Nephron (organoid): Measurements from ENCODE around the gene IGF1R.
A peak's percentile ranks its signal among the peaks of the same experiment; 100 is the strongest.

Experiments
- H3K27ac Mint-ChIP-seq, 3 experiments: 2 replicates each; pipeline ENCODE4 v1.8.0; 2020; ENCODE audit warnings: mixed read lengths in 3 of 3, mild to moderate bottlenecking in 2 of 3, moderate library complexity in 1 of 3
- H3K27me3 Mint-ChIP-seq: 2 replicates; pipeline ENCODE4 v1.8.0; 2021; ENCODE audit warnings: low read depth, mild to moderate bottlenecking, moderate library complexity, mixed read lengths
- H3K36me3 Mint-ChIP-seq: 2 replicates; pipeline ENCODE4 v1.8.0; 2020; ENCODE audit warnings: low read depth, mixed read lengths
- H3K4me1 Mint-ChIP-seq: 2 replicates; pipeline ENCODE4 v1.8.0; 2020; ENCODE audit warnings: mixed read lengths
- H3K4me3 Mint-ChIP-seq, 3 experiments: 2 replicates each; pipeline ENCODE4 v1.8.0; 2020; ENCODE audit warnings: mild to moderate bottlenecking in 3 of 3, mixed read lengths in 3 of 3, moderate library complexity in 2 of 3
- H3K9me3 Mint-ChIP-seq: 2 replicates; pipeline ENCODE4 v1.8.0; 2020; ENCODE audit warnings: mixed read lengths
- TF ChIP-seq, protein P1 (sequence below), 3 experiments: fragments of 200-600 bp; sonication (generic); IDR thresholded peaks; one replicate each; pipeline ENCODE4 v1.5.0; 2021; ENCODE audit warnings: antibody characterized with exemption in 3 of 3; ENCODE audit not compliant: unreplicated experiment in 3 of 3

Gene IGF1R

DNA sequence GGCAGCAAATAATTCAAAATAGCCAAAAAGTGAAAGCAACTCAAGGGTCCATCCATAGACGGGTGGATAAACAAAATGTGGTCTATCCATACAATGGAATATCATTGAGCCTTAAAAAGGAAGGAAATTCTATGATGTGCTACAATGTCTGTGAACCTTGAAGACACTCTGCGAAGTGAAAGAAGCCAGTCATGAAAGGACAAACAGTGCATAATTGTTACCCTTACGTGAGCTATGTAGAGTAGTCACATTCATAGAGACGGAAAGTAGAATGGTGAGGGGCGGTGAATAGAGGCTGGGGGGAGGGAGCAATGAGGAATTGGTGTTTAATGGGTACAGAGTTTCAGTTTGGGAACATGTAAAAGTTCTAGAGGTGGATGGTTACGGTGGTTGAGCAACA, 18.1 kb downstream of the IGF1R start:
- no peaks in the 10 kb centered on the region for H3K36me3 Mint-ChIP-seq
- H3K27ac Mint-ChIP-seq = peak overlapping the region in 2 of 3 experiments; percentile 13 to 23
- H3K9me3 Mint-ChIP-seq = no peaks in the 10 kb centered on the region
- TF ChIP-seq, protein P1, sequence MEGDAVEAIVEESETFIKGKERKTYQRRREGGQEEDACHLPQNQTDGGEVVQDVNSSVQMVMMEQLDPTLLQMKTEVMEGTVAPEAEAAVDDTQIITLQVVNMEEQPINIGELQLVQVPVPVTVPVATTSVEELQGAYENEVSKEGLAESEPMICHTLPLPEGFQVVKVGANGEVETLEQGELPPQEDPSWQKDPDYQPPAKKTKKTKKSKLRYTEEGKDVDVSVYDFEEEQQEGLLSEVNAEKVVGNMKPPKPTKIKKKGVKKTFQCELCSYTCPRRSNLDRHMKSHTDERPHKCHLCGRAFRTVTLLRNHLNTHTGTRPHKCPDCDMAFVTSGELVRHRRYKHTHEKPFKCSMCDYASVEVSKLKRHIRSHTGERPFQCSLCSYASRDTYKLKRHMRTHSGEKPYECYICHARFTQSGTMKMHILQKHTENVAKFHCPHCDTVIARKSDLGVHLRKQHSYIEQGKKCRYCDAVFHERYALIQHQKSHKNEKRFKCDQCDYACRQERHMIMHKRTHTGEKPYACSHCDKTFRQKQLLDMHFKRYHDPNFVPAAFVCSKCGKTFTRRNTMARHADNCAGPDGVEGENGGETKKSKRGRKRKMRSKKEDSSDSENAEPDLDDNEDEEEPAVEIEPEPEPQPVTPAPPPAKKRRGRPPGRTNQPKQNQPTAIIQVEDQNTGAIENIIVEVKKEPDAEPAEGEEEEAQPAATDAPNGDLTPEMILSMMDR (IDR thresholded peaks at IDR 0.05; ENCODE audit: unreplicated experiment in 3 of 3) = no peak
- no peaks in the 10 kb centered on the region for H3K27me3 Mint-ChIP-seq
- H3K4me1 Mint-ChIP-seq = peaks cover 56% of the 10 kb centered on the region
- H3K4me3 Mint-ChIP-seq = no peak overlapping the region

DNA sequence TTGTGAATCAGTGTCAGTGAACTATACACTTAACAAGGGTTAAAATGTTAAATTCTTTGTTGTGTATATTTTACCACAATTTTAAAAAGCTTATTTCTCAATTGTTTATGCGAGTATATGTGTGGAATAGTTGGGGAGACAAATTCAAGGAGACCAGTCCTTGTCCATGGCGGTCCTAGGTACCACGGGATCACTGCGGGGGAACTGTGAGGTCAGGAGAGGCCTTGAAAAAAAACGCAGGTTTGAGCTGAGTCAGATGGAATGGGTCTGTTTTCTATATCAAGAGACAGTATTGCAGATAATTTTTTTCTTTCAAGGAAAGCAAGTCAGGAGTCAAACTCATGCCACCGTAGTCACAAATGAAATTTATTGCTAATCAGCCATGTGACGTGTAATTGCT, 18.5 kb downstream of the IGF1R start:
- H3K36me3 Mint-ChIP-seq = no peaks in the 10 kb centered on the region
- H3K27ac Mint-ChIP-seq = peak overlapping the region in 2 of 3 experiments; percentile 13 to 23
- H3K27me3 Mint-ChIP-seq = no peaks in the 10 kb centered on the region
- peaks cover 60% of the 10 kb centered on the region for H3K4me1 Mint-ChIP-seq
- no peaks in the 10 kb centered on the region for H3K9me3 Mint-ChIP-seq
- no peak overlapping the region for H3K4me3 Mint-ChIP-seq
- TF ChIP-seq, protein P1 (IDR thresholded peaks at IDR 0.05; ENCODE audit: unreplicated experiment in 3 of 3) = no peak

DNA sequence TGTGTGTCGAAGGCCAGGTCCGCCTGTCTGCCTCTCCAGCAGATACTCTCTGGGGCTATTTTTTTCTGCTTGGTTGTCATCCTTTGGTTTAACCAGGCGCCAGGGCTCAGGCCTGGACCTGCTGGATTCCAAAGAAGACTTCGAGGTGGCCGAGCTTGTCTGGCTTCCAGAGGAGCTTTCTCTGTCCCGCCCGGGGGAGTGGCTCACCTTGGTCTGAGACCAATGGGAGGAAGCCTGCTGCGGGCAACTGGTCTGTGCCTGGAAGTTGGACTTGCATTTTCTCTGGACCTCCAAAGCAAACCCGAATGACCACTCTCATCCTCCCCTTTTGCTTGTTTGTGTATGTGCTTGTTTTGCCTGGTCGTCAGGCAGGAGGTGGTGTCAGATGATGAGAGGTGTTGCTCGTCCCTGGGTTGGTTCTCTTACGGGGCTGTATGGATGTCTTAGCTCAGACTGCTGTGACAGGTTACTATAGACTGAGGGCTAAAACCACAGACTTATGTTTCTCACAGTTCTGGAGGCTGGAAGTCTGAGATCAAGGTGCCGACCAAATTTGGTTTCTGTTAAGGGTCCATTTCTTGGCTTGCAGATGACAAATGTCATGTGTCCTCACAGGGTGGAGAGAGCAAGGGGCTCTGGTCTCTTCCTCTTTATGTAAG, 19.3 kb downstream of the IGF1R start:
- peak overlapping the region in 1 of 3 experiments; percentile 26 for H3K27ac Mint-ChIP-seq
- TF ChIP-seq, protein P1 (IDR thresholded peaks at IDR 0.05; ENCODE audit: unreplicated experiment in 3 of 3) = no peak
- H3K4me1 Mint-ChIP-seq = peaks cover 56% of the 10 kb centered on the region
- no peak overlapping the region for H3K4me3 Mint-ChIP-seq
- H3K9me3 Mint-ChIP-seq = no peaks in the 10 kb centered on the region
- H3K27me3 Mint-ChIP-seq = no peaks in the 10 kb centered on the region
- H3K36me3 Mint-ChIP-seq = no peaks in the 10 kb centered on the region

DNA sequence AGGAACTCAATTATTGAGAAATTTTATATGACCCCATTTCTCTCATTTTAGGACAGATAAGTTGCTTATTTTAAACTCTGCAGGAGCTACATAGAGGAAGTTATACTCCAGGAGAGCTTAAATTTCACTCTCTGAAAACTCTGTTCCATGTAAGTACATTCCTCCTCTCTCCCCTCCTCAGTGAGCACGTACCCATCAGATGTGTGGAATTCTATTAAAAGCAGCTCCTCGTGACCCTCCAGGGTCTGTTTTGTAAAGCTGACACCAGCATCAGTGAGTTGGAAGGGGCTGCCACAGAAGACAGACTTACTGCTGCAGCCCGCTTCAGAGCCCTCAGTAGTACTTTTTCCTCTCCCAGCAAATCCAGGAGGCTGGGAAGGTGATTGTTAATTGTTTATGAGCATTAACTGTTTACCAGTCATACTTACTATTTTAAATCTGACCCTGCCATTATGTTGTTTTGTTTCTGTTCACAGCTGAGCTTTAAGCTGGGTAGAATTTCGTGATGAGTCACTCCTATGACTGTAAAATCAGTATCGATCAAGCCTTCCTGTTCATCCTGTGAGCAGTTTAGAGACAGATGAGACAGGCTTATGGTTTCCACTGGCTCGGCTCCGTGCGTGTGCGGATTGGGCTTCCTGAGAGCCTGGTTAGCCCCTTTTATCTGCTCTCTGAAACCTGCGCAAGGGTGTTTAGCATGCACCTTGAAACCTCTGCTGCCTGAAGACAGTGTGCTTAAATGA, 20.4 kb downstream of the IGF1R start:
- Mint-ChIP-seq H3K4me3 (no peak overlapping the region), H3K4me1 (peaks cover 54% of the 10 kb centered on the region), H3K27me3 (no peaks in the 10 kb centered on the region), H3K9me3 (no peaks in the 10 kb centered on the region), H3K36me3 (no peaks in the 10 kb centered on the region), H3K27ac (peak overlapping the region; percentile 2 to 50 (median 26))
- TF ChIP-seq, protein P1 (IDR thresholded peaks at IDR 0.05; ENCODE audit: unreplicated experiment in 3 of 3) = no peak

DNA sequence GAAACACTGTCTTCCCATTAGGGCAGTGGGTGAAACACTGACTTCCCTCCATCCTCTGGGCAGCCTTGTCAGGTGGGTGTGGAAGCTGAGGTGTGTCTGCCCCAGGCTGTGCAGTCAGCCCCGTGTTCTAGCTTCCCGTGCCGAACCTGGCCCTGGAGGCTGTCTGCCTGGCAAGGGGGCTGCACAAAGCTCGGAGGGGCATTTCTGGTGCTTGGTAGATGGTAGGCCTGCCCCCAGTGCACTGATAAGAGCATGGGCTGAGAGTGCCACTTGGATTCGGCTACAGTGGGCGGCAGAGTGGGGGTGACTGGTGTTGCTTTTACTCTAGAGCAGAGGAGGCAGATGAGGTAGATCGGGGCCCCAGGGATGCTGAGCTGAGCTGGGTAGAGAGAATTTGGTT, 21.3 kb downstream of the IGF1R start:
- Mint-ChIP-seq H3K4me3 (no peak overlapping the region), H3K4me1 (peaks cover 59% of the 10 kb centered on the region), H3K27ac (peak overlapping the region; percentile 68 to 94 (median 90)), H3K27me3 (no peaks in the 10 kb centered on the region), H3K36me3 (no peaks in the 10 kb centered on the region), H3K9me3 (no peaks in the 10 kb centered on the region)
- TF ChIP-seq, protein P1 (IDR thresholded peaks at IDR 0.05; ENCODE audit: unreplicated experiment in 3 of 3) = no peak
